HG03064 (cell line): Measurements from ENCODE around the gene SERPINB6.
"Not testable (repeated sequence)": the region's sequence is repeated elsewhere in the genome, so short reads cannot be mapped to it uniquely, and the experiment has no call there.

Experiments
- ATAC-seq: cut with Tn5 transposase; IDR thresholded peaks from one replicate; pipeline ENCODE4 v1.9.1; 2021; ENCODE audit warnings: low read depth; ENCODE audit not compliant: unreplicated experiment

SERPINB6 gene

GRCh38 chr6:2959909-2960719, 11.3 kb downstream of the SERPINB6 start:
- no peak for ATAC-seq

- no peak for ATAC-seq
Measured at GRCh38 chr6:2958776-2959175, 12.6 kb downstream of the SERPINB6 start.

GRCh38 chr6:2958331-2958711, 13.0 kb downstream of the SERPINB6 start:
- ATAC-seq: no peak

GRCh38 chr6:2957696-2958330, 13.6 kb downstream of the SERPINB6 start:
- ATAC-seq: no peak

- no peak for ATAC-seq
Measured at GRCh38 chr6:2956930-2957685, 14.3 kb downstream of the SERPINB6 start.

GRCh38 chr6:2953098-2953497, 18.3 kb downstream of the SERPINB6 start:
- ATAC-seq: no peak

- no peak for ATAC-seq
Measured at GRCh38 chr6:2952557-2953095, 18.7 kb downstream of the SERPINB6 start.

GRCh38 chr6:2951728-2952127, 19.6 kb downstream of the SERPINB6 start:
- no peak for ATAC-seq

- no peak for ATAC-seq
Measured at GRCh38 chr6:2950713-2951112, 20.7 kb downstream of the SERPINB6 start.

GRCh38 chr6:2949536-2950083, 21.8 kb downstream of the SERPINB6 start:
- ATAC-seq: no peak

GRCh38 chr6:2949121-2949520, 22.2 kb downstream of the SERPINB6 start:
- no peak for ATAC-seq

GRCh38 chr6:2948228-2949025, 22.9 kb downstream of the SERPINB6 start:
- no peak for ATAC-seq

GRCh38 chr6:2947445-2947844, 23.9 kb downstream of the SERPINB6 start:
- no peak for ATAC-seq

GRCh38 chr6:2945153-2945452, 26.3 kb downstream of the SERPINB6 start:
- no peak for ATAC-seq

- ATAC-seq: no peak
Measured at GRCh38 chr6:2944405-2945152, 26.8 kb downstream of the SERPINB6 start.

GRCh38 chr6:2943564-2943955, 27.8 kb downstream of the SERPINB6 start:
- ATAC-seq: no peak

GRCh38 chr6:2942914-2943563, 28.3 kb downstream of the SERPINB6 start:
- no peak for ATAC-seq

GRCh38 chr6:2942116-2942515, 29.3 kb downstream of the SERPINB6 start:
- ATAC-seq: not testable (repeated sequence)

GRCh38 chr6:2940851-2941250, 30.5 kb downstream of the SERPINB6 start:
- ATAC-seq: no peak
